ENCODE measurements around the gene AGPAT1.
"Not testable (repeated sequence)": the region's sequence is repeated elsewhere in the genome, so short reads cannot be mapped to it uniquely, and the experiment has no call there.

AGPAT1 gene

GRCh38 chr6:32146687-32147086 is 29.2 kb downstream of the AGPAT1 start:
- no peak for DNase-seq

- no peak for DNase-seq
Observed at GRCh38 chr6:32146287-32146686, 29.6 kb downstream of the AGPAT1 start.

GRCh38 chr6:32144238-32144637 is 31.6 kb downstream of the AGPAT1 start:
- DNase-seq = not testable (repeated sequence)

GRCh38 chr6:32140420-32141046 is 35.4 kb downstream of the AGPAT1 start:
- DNase-seq = no peak

- no peak for DNase-seq
Observed at GRCh38 chr6:32139590-32139989, 36.3 kb downstream of the AGPAT1 start.

- no peak for DNase-seq
Observed at GRCh38 chr6:32137454-32137853, 38.4 kb downstream of the AGPAT1 start.

GRCh38 chr6:32133786-32134185 is 42.1 kb downstream of the AGPAT1 start:
- no peak for DNase-seq

- DNase-seq = no peak
Observed at GRCh38 chr6:32132110-32132509, 43.8 kb downstream of the AGPAT1 start.

- DNase-seq = no peak
Observed at GRCh38 chr6:32131439-32131948, 44.4 kb downstream of the AGPAT1 start.

GRCh38 chr6:32129297-32130088 is 46.4 kb downstream of the AGPAT1 start:
- no peak for DNase-seq

GRCh38 chr6:32128751-32129296 is 47.1 kb downstream of the AGPAT1 start:
- no peak for DNase-seq

- DNase-seq = peak; percentile 80
Observed at GRCh38 chr6:32127717-32128592, 47.9 kb downstream of the AGPAT1 start, which contains the start of gene ATF6B. Gene ATF6B, minus strand, starts transcription at chr6:32128246. Its CDS starts 39 bp downstream, at chr6:32128207.

- DNase-seq = no peak
Observed at GRCh38 chr6:32127409-32127716, 48.5 kb downstream of the AGPAT1 start.

- no peak for DNase-seq
Observed at GRCh38 chr6:32126880-32127279, 49.0 kb downstream of the AGPAT1 start.

GRCh38 chr6:32123681-32124080 is 52.2 kb downstream of the AGPAT1 start:
- no peak for DNase-seq

- no peak for DNase-seq
Observed at GRCh38 chr6:32120573-32121059, 55.3 kb downstream of the AGPAT1 start.

- peak; percentile 9 for DNase-seq
Observed at GRCh38 chr6:32118782-32119628, 56.9 kb downstream of the AGPAT1 start.
